Smooth muscle cell (in vitro differentiated cells): ENCODE measurements around the gene RGS17. TPM values are rescaled to one million over a fixed set of nuclear protein-coding genes. Genes with fewer than 3 reads are reported as not detected.

ENCODE experiments used
- DNase-seq: peaks from one replicate; lab custom pipeline; 2025; ENCODE audit not compliant: unreplicated experiment; lab: John Stamatoyannopoulos, UW
- H2AFZ ChIP-seq: fragments of 200-600 bp; sonication (generic); 2 replicates; pipeline ENCODE4 v1.6.0; 2016; ENCODE audit warnings: antibody characterized with exemption, low read depth, mild to moderate bottlenecking
- H3F3A ChIP-seq: fragments of 200-600 bp; sonication (generic); 2 replicates; pipeline ENCODE4 v1.6.0; 2017; ENCODE audit warnings: antibody characterized with exemption, low read depth
- H3K27ac ChIP-seq: fragments of 200-600 bp; sonication (generic); 2 replicates; pipeline ENCODE4 v1.5.1; 2016; ENCODE audit warnings: low read depth, mild to moderate bottlenecking
- H3K27me3 ChIP-seq: fragments of 200-600 bp; sonication (generic); 2 replicates; pipeline ENCODE4 v1.6.1; 2016; ENCODE audit warnings: low read depth, mild to moderate bottlenecking
- H3K36me3 ChIP-seq: fragments of 200-600 bp; sonication (generic); 2 replicates; pipeline ENCODE4 v1.5.1; 2016; ENCODE audit warnings: low read depth
- H3K4me1 ChIP-seq: fragments of 200-600 bp; sonication (generic); 2 replicates; pipeline ENCODE4 v1.5.1; 2016; ENCODE audit warnings: low read depth
- H3K4me2 ChIP-seq: fragments of 200-600 bp; sonication (generic); 2 replicates; pipeline ENCODE4 v1.6.0; 2016; ENCODE audit warnings: mild to moderate bottlenecking
- H3K4me3 ChIP-seq: fragments of 200-600 bp; sonication (generic); 2 replicates; pipeline ENCODE4 v1.5.1; 2016; ENCODE audit warnings: mild to moderate bottlenecking
- H3K79me2 ChIP-seq: fragments of 200-600 bp; sonication (generic); 2 replicates; pipeline ENCODE4 v1.6.0; 2016; ENCODE audit warnings: low read depth, mild to moderate bottlenecking
- H3K9ac ChIP-seq: fragments of 200-600 bp; sonication (generic); 2 replicates; pipeline ENCODE4 v1.6.0; 2016; ENCODE audit warnings: low read depth
- H3K9me3 ChIP-seq: fragments of 200-600 bp; sonication (generic); replicated peaks from 2 replicates; pipeline ENCODE4 v1.5.1; 2016; ENCODE audit warnings: low read depth
- H4K20me1 ChIP-seq: fragments of 200-600 bp; sonication (generic); 2 replicates; pipeline ENCODE4 v1.6.0; 2016; ENCODE audit warnings: low read depth
- CTCF ChIP-seq: fragments of 200-600 bp; sonication (generic); IDR thresholded peaks from 2 replicates; pipeline ENCODE4 v1.5.1; 2017; ENCODE audit warnings: borderline replicate concordance, mild to moderate bottlenecking, antibody characterized with exemption; ENCODE audit not compliant: insufficient read depth, poor library complexity, severe bottlenecking
- WGBS: methylation state at CpG from one replicate; pipeline ENCODE4 v1.1.7; 2016; ENCODE audit warnings: low lambda C conversion rate; 5-methylcytosine and 5-hydroxymethylcytosine counted together
- polyA plus RNA-seq: library from polyadenylated mRNA; unstranded; fragments of >200 nt; fragmentation: Nextera tagmentation; extraction: Ambion mirVana; gene quantifications from 2 replicates; pipeline ENCODE4 v1.2.1, GENCODE V29; 2016
- total RNA-seq: library from RNA; depleted of rRNA; stranded (reverse); fragments of >200 nt; gene quantifications from 2 replicates; pipeline ENCODE4 v1.2.3, GENCODE V29; 2014

RGS17 gene
- total and polyA plus RNA-seq, 2 experiments from 2014 or later = 1.7 to 2.7 TPM

GRCh38 chr6:153065222-153065621 lies 65.9 kb downstream of the RGS17 start:
- no peak for TF ChIP-seq CTCF
- DNase-seq = no peak
- H3K9me3 ChIP-seq = no peaks in the 10 kb centered on the region
- H3K9ac ChIP-seq = no peak overlapping the region
- no peaks in the 10 kb centered on the region for H3F3A ChIP-seq
- no peak overlapping the region for H3K4me3 ChIP-seq
- no peaks in the 10 kb centered on the region for H3K27me3 ChIP-seq
- no peak overlapping the region for H3K4me2 ChIP-seq
- no peaks in the 10 kb centered on the region for H4K20me1 ChIP-seq
- peaks cover 4% of the 10 kb centered on the region for H3K36me3 ChIP-seq
- H3K79me2 ChIP-seq = no peaks in the 10 kb centered on the region
- no peak overlapping the region for H3K27ac ChIP-seq
- H3K4me1 ChIP-seq = no peaks in the 10 kb centered on the region
- H2AFZ ChIP-seq = no peak overlapping the region

- no peak overlapping the region for H2AFZ ChIP-seq
- H3K36me3 ChIP-seq = peaks cover 4% of the 10 kb centered on the region
- no peak for TF ChIP-seq CTCF
- H3K4me2 ChIP-seq = no peak overlapping the region
- no peak overlapping the region for H3K4me3 ChIP-seq
- no peaks in the 10 kb centered on the region for H3F3A ChIP-seq
- no peaks in the 10 kb centered on the region for H3K27me3 ChIP-seq
- H3K79me2 ChIP-seq = no peaks in the 10 kb centered on the region
- H3K9me3 ChIP-seq = no peaks in the 10 kb centered on the region
- H3K27ac ChIP-seq = no peak overlapping the region
- H3K9ac ChIP-seq = no peak overlapping the region
- H4K20me1 ChIP-seq = no peaks in the 10 kb centered on the region
- DNase-seq = no peak
- no peaks in the 10 kb centered on the region for H3K4me1 ChIP-seq
Measured at GRCh38 chr6:153063936-153064335, 67.1 kb downstream of the RGS17 start.

- Histone ChIP-seq H3K9ac (no peak overlapping the region), H3K4me1 (no peaks in the 10 kb centered on the region), H3K36me3 (peaks cover 4% of the 10 kb centered on the region), H2AFZ (no peak overlapping the region), H3K27me3 (no peaks in the 10 kb centered on the region), H3F3A (no peaks in the 10 kb centered on the region), H3K79me2 (no peaks in the 10 kb centered on the region), H3K9me3 (no peaks in the 10 kb centered on the region), H3K4me2 (no peak overlapping the region), H3K4me3 (no peak overlapping the region), H4K20me1 (no peaks in the 10 kb centered on the region), H3K27ac (no peak overlapping the region)
- DNase-seq = no peak
- no peak for TF ChIP-seq CTCF
- 97% methylated on average over 2 of the region's 2 CpGs for WGBS
Measured at GRCh38 chr6:153062516-153062915, 68.6 kb downstream of the RGS17 start.

GRCh38 chr6:153059757-153060156 lies 71.3 kb downstream of the RGS17 start:
- no peak overlapping the region for H3K9ac ChIP-seq
- no peaks in the 10 kb centered on the region for H3K4me1 ChIP-seq
- H2AFZ ChIP-seq = no peak overlapping the region
- H3K27me3 ChIP-seq = no peaks in the 10 kb centered on the region
- H3K9me3 ChIP-seq = no peaks in the 10 kb centered on the region
- H3K4me3 ChIP-seq = no peak overlapping the region
- H3F3A ChIP-seq = no peaks in the 10 kb centered on the region
- no peak for DNase-seq
- H3K79me2 ChIP-seq = no peaks in the 10 kb centered on the region
- TF ChIP-seq CTCF = no peak
- no peak overlapping the region for H3K4me2 ChIP-seq
- H4K20me1 ChIP-seq = no peaks in the 10 kb centered on the region
- peaks cover 4% of the 10 kb centered on the region for H3K36me3 ChIP-seq
- 100% methylated on average over 1 of the region's 1 CpG for WGBS
- no peak overlapping the region for H3K27ac ChIP-seq
